T-cell (primary cell): ENCODE results near the gene ACVR2A. TPM values are rescaled to one million over a fixed set of nuclear protein-coding genes. Genes with fewer than 3 reads are reported as not detected.

Source experiments
- ATAC-seq, 4 experiments: fragments of 200-7000 bp in 3 of 4; fragments of 150-1000 bp in 1 of 4; cut with Tn5 transposase; replicated peaks in 1 of 4; 1 replicate in 3 of 4; 2 replicates in 1 of 4; pipeline ENCODE4 v1.10.0; 2021; ENCODE audit warnings: moderate library complexity in 3 of 4, mild to moderate bottlenecking in 2 of 4, moderate number of reproducible peaks in 1 of 4
- CTCF ChIA-PET, 2 donors: fragments of 300-600 bp; sonication (Branson Sonifier 250); formaldehyde crosslinking; loops; one replicate each; lab custom pipeline; 2022; ENCODE audit warnings: antibody characterized with exemption in 2 of 2; lab: Charles Lee
- POLR2A ChIA-PET, 2 donors: fragments of 300-600 bp; sonication (Branson Sonifier 250); formaldehyde crosslinking; loops; one replicate each; lab custom pipeline; 2022; ENCODE audit warnings: antibody characterized with exemption in 2 of 2; lab: Charles Lee
- DNase-seq, 35 experiments: peaks; one replicate each; pipeline versions ENCODE4 v3.0.0 to v3.0.0-alpha.2; 2013 to 2023
- H3K27ac ChIP-seq: one replicate; pipeline ENCODE4 v1.5.1; 2013; ENCODE audit warnings: low read length
- H3K27me3 ChIP-seq, 2 experiments: replicated peaks in 1 of 2; 1 replicate in 1 of 2; 2 replicates in 1 of 2; pipeline versions ENCODE4 v1.6.1 to v1.7.0; 2013; ENCODE audit warnings: low read length in 1 of 2, mixed read lengths in 1 of 2; ENCODE audit not compliant: control insufficient read depth in 2 of 2, insufficient read depth in 2 of 2; ENCODE audit errors: extremely low read depth in 1 of 2
- H3K36me3 ChIP-seq, 2 donors: 1 replicate in 1 of 2; 2 replicates in 1 of 2; pipeline versions ENCODE4 v1.6.1 to v1.7.0; 2013; ENCODE audit warnings: low read length in 1 of 2; ENCODE audit not compliant: control insufficient read depth in 2 of 2, insufficient read depth in 1 of 2; ENCODE audit errors: extremely low read depth in 1 of 2
- H3K4me1 ChIP-seq, 2 experiments: 1 replicate in 1 of 2; 2 replicates in 1 of 2; pipeline versions ENCODE4 v1.6.1 to v1.7.0; 2013; ENCODE audit warnings: low read length in 2 of 2, mixed read lengths in 1 of 2; ENCODE audit not compliant: insufficient read depth in 2 of 2, control insufficient read depth in 1 of 2; ENCODE audit errors: extremely low read depth in 1 of 2
- H3K4me3 ChIP-seq, 2 donors: 1 replicate in 1 of 2; 2 replicates in 1 of 2; pipeline versions ENCODE4 v1.5.1 to v1.7.0; 2013; ENCODE audit warnings: mild to moderate bottlenecking in 2 of 2, low read length in 1 of 2, moderate library complexity in 1 of 2; ENCODE audit not compliant: control insufficient read depth in 1 of 2; ENCODE audit errors: extremely low read depth in 1 of 2
- H3K9me3 ChIP-seq: 2 replicates; pipeline ENCODE4 v1.7.0; 2013
- H3K27ac Mint-ChIP-seq, 2 donors: one replicate each; pipeline ENCODE4 v1.8.0; 2020 to 2021; ENCODE audit warnings: mild to moderate bottlenecking in 2 of 2, mixed read lengths in 2 of 2
- H3K27me3 Mint-ChIP-seq, 2 donors: one replicate each; pipeline ENCODE4 v1.8.0; 2021 to 2022; ENCODE audit warnings: mixed read lengths in 2 of 2
- H3K36me3 Mint-ChIP-seq: one replicate; pipeline ENCODE4 v1.8.0; 2021; ENCODE audit warnings: mixed read lengths
- H3K4me1 Mint-ChIP-seq, 3 donors: one replicate each; pipeline ENCODE4 v1.8.0; 2020 to 2022; ENCODE audit warnings: mixed read lengths in 3 of 3, mild to moderate bottlenecking in 1 of 3
- H3K4me3 Mint-ChIP-seq, 3 donors: one replicate each; pipeline ENCODE4 v1.8.0; 2020 to 2022; ENCODE audit warnings: mild to moderate bottlenecking in 3 of 3, mixed read lengths in 3 of 3, moderate library complexity in 3 of 3
- H3K9me3 Mint-ChIP-seq, 3 donors: one replicate each; pipeline ENCODE4 v1.8.0; 2020 to 2022; ENCODE audit warnings: mixed read lengths in 3 of 3
- WGBS: methylation state at CpG from one replicate; pipeline ENCODE4 v1.1.5; 2013; ENCODE audit warnings: missing lambda C conversion rate; ENCODE audit not compliant: insufficient coverage; 5-methylcytosine and 5-hydroxymethylcytosine counted together
- total RNA-seq, 35 experiments: library from RNA in 6 of 35; stranded (reverse) in 6 of 35; fragments of 120-200 nt in 1 of 35; gene quantifications; one replicate each; pipeline versions ENCODE4 v1.2.1 to v1.2.4 and lab custom pipeline; 2013 to 2026

The ACVR2A gene
- total RNA-seq, 5 donors from 2014 or later (not counting 1 experiment from before 2014, with no cell fraction given) = 10.4 to 12.5 (median 11.0) TPM

DNA sequence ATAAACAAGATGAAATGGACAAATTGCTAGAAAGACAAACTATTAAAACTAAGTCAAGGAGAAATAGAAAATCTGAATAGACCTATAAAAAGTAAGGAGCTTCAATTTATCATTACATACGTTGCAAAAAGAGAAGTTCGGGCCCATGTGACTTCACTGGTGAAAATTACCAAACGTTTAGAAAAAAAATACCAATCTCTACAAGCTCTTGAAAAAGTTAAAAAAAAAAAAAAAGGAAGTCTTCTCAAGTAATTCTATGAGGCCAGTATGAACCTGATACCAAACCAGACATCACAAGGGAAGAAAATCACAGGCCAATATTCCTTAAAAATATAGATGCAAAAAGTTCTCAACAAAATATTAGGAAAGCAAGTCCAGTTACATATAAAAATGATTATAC is 20.2 kb upstream of the ACVR2A start:
- ChIA-PET POLR2A (interaction anchor here (0.6 to 0.7 kb wide), 2 partner anchors 17 to 878 kb away, joined by 5 to 7 read pairs; no protein-coding TSS in a partner anchor), CTCF (interaction anchor here in 1 of 2 donors (0.6 to 0.7 kb wide), 2 partner anchors 86 to 376 kb away, joined by 3 read pairs; no protein-coding TSS in a partner anchor)
- no peaks in the 10 kb centered on the region for H3K4me1 ChIP-seq

GRCh38 chr2:147826278-147827087 is 18.3 kb upstream of the ACVR2A start:
- H3K27me3 Mint-ChIP-seq = no peaks in the 10 kb centered on the region
- DNase-seq (no peak), ATAC-seq (no peak)
- no peak overlapping the region for H3K4me3 Mint-ChIP-seq
- no peak overlapping the region for H3K27ac ChIP-seq
- ChIA-PET CTCF (no interaction called here), POLR2A (interaction anchor here in 1 of 2 donors (0.6 kb wide), 1 partner anchor 116 kb away, joined by 3 read pairs; no protein-coding TSS in a partner anchor)
- H3K36me3 Mint-ChIP-seq = no peaks in the 10 kb centered on the region
- H3K27me3 ChIP-seq = no peaks in the 10 kb centered on the region
- H3K4me3 ChIP-seq = no peak overlapping the region
- no peaks in the 10 kb centered on the region for H3K4me1 ChIP-seq
- WGBS = 98% methylated on average over 30 of the region's 41 CpGs
- H3K9me3 ChIP-seq = no peaks in the 10 kb centered on the region
- H3K4me1 Mint-ChIP-seq = no peaks in the 10 kb centered on the region
- H3K36me3 ChIP-seq = no peaks in the 10 kb centered on the region
- H3K9me3 Mint-ChIP-seq = peaks cover 0 to 12% (median 6%) of the 10 kb centered on the region in 3 donors
- H3K27ac Mint-ChIP-seq = no peak overlapping the region

More for the DNA sequence above, 20.2 kb upstream of the ACVR2A start:
- Histone ChIP-seq H3K36me3 (no peaks in the 10 kb centered on the region), H3K9me3 (no peaks in the 10 kb centered on the region), H3K27me3 (no peaks in the 10 kb centered on the region), H3K27ac (no peak overlapping the region), H3K4me3 (no peak overlapping the region)
- no peak overlapping the region for H3K27ac Mint-ChIP-seq
- no CpG with 5 or more reads among the region's 3 CpGs for WGBS
- no peak for ATAC-seq
- H3K27me3 Mint-ChIP-seq = peaks cover 0 to 8% of the 10 kb centered on the region in 2 donors
- no peaks in the 10 kb centered on the region for H3K4me1 Mint-ChIP-seq
- no peak for DNase-seq
- peaks cover 0 to 12% (median 6%) of the 10 kb centered on the region in 3 donors for H3K9me3 Mint-ChIP-seq
- H3K36me3 Mint-ChIP-seq = no peaks in the 10 kb centered on the region
- no peak overlapping the region for H3K4me3 Mint-ChIP-seq

- POLR2A ChIA-PET = no interaction called here
- no peaks in the 10 kb centered on the region for H3K27me3 ChIP-seq
- DNase-seq (no peak), ATAC-seq (no peak)
- no peaks in the 10 kb centered on the region for H3K27me3 Mint-ChIP-seq
- no peaks in the 10 kb centered on the region for H3K36me3 Mint-ChIP-seq
- 98% methylated on average over 10 of the region's 16 CpGs for WGBS
- no peaks in the 10 kb centered on the region for H3K4me1 ChIP-seq
- H3K27ac ChIP-seq = no peak overlapping the region
- H3K4me1 Mint-ChIP-seq = no peaks in the 10 kb centered on the region
- H3K9me3 Mint-ChIP-seq = peaks cover 0 to 12% (median 6%) of the 10 kb centered on the region in 3 donors
- no peak overlapping the region for H3K4me3 ChIP-seq
- no peak overlapping the region for H3K4me3 Mint-ChIP-seq
- H3K36me3 ChIP-seq = no peaks in the 10 kb centered on the region
- no peak overlapping the region for H3K27ac Mint-ChIP-seq
- CTCF ChIA-PET = no interaction called here
- no peaks in the 10 kb centered on the region for H3K9me3 ChIP-seq
Measured at GRCh38 chr2:147827088-147827375, 17.8 kb upstream of the ACVR2A start.

GRCh38 chr2:147829106-147829505 is 15.7 kb upstream of the ACVR2A start:
- Mint-ChIP-seq H3K27me3 (peaks cover 0 to 1% of the 10 kb centered on the region in 2 donors), H3K4me3 (no peak overlapping the region), H3K27ac (no peak overlapping the region), H3K4me1 (no peaks in the 10 kb centered on the region), H3K9me3 (no peaks in the 10 kb centered on the region), H3K36me3 (no peaks in the 10 kb centered on the region)
- H3K9me3 ChIP-seq = no peaks in the 10 kb centered on the region
- no peak for DNase-seq
- POLR2A ChIA-PET = no interaction called here
- peaks cover 0 to 3% of the 10 kb centered on the region in 2 experiments for H3K27me3 ChIP-seq
- CTCF ChIA-PET = no interaction called here
- no peak overlapping the region for H3K4me3 ChIP-seq
- no peaks in the 10 kb centered on the region for H3K4me1 ChIP-seq
- ATAC-seq = no peak
- no peaks in the 10 kb centered on the region for H3K36me3 ChIP-seq
- no peak overlapping the region for H3K27ac ChIP-seq

DNA sequence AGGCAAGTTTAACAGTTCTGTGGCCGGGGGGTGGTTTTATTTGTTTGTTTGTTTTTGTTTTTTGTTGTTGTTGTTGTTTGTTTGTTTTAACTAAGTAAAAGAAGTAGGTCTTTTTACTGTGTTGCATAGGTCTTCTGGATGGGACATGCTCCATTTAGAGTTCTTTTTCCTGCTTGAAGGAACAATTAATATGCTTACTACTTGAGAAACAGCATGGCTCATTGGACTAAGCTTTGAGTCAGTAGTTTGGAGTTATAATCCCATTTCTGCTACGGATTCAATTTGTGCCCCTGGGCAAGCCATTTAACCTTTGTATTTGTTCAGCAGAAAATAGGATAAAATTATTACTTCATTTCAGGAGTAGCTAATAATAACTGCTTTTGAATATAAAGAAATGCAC is 8.7 kb upstream of the ACVR2A start:
- Mint-ChIP-seq H3K9me3 (no peaks in the 10 kb centered on the region), H3K27ac (no peak overlapping the region), H3K27me3 (peaks cover 7 to 11% of the 10 kb centered on the region in 2 donors), H3K4me1 (no peaks in the 10 kb centered on the region), H3K36me3 (no peaks in the 10 kb centered on the region), H3K4me3 (no peak overlapping the region)
- ChIA-PET CTCF (no interaction called here), POLR2A (no interaction called here)
- no CpG with 5 or more reads among the region's 2 CpGs for WGBS
- no peaks in the 10 kb centered on the region for H3K4me1 ChIP-seq
- H3K4me3 ChIP-seq = no peak overlapping the region
- H3K27me3 ChIP-seq = peaks cover 0 to 3% of the 10 kb centered on the region in 2 experiments
- no peaks in the 10 kb centered on the region for H3K36me3 ChIP-seq
- no peak for DNase-seq
- no peak for ATAC-seq
- H3K9me3 ChIP-seq = no peaks in the 10 kb centered on the region
- H3K27ac ChIP-seq = no peak overlapping the region

DNA sequence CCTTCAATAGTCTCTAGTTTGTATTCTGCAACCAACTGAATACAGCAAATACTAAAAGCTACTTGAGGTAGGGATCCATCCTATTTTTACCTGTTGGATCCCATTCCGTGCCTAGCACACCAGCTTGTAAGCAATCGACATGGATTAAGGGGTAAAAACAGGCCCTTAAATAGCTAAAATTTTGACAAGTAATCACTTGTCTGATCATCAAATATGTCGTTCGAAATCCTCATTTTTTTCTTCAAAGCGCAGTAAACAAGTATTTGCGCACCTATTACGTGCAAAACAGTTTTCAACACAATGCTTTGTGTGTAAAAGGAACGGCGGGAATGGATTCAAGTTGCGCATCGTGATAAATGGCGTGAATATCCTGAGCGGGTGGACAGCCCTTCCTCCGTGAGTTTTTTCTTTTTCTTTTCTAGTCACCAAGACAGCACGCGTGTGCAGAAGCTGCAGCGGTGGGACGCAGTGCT is 1.4 kb upstream of the ACVR2A start:
- Histone ChIP-seq H3K4me1 (peaks cover 8 to 18% of the 10 kb centered on the region in 2 experiments), H3K4me3 (peak overlapping the region; percentile 82 to 83), H3K9me3 (no peaks in the 10 kb centered on the region), H3K27ac (peak overlapping the region; percentile 47), H3K27me3 (peaks cover 5% of the 10 kb centered on the region in 2 experiments), H3K36me3 (no peaks in the 10 kb centered on the region)
- DNase-seq = peak in 3 of 35 experiments; percentile 0 to 46 (median 1)
- Mint-ChIP-seq H3K4me1 (peaks cover 34 to 44% (median 39%) of the 10 kb centered on the region in 3 donors), H3K9me3 (no peaks in the 10 kb centered on the region), H3K27me3 (peaks cover 0 to 4% of the 10 kb centered on the region in 2 donors), H3K4me3 (peak overlapping the region; percentile 95 to 98 (median 98)), H3K36me3 (no peaks in the 10 kb centered on the region), H3K27ac (peak overlapping the region; percentile 62 to 69)
- 12% methylated on average over 14 of the region's 18 CpGs for WGBS
- ChIA-PET CTCF (interaction anchor here in 1 of 2 donors (1.1 kb wide), 1 partner anchor 512 kb away, joined by 7 read pairs; no protein-coding TSS in a partner anchor), POLR2A (no interaction called here)
- ATAC-seq = no peak
